CD4-positive, CD25-positive, alpha-beta regulatory T cell (primary cell): Measurements from ENCODE around the gene HLA-DMB. TPM values are rescaled to one million over a fixed set of nuclear protein-coding genes. Genes with fewer than 3 reads are reported as not detected.

Experiments
- ATAC-seq, 2 donors: fragments of 150-1000 bp; cut with Tn5 transposase; one replicate each; pipeline ENCODE4 v1.10.0; 2021; ENCODE audit warnings: low read depth in 2 of 2, moderate number of reproducible peaks in 2 of 2, moderate library complexity in 1 of 2
- DNase-seq, 3 donors: peaks; one replicate each; pipeline versions ENCODE4 v3.0.0 to v3.0.0-alpha.2; 2012 to 2022; ENCODE audit warnings: mixed read lengths in 1 of 3
- H3K27ac ChIP-seq: one replicate; pipeline ENCODE4 v1.7.0; 2013; ENCODE audit warnings: mild to moderate bottlenecking, low read length; ENCODE audit not compliant: insufficient read depth, poor library complexity, severe bottlenecking
- H3K27me3 ChIP-seq: one replicate; pipeline ENCODE4 v1.7.0; 2013; ENCODE audit warnings: low read length; ENCODE audit not compliant: control insufficient read depth, insufficient read depth
- H3K36me3 ChIP-seq: one replicate; pipeline ENCODE4 v1.7.0; 2013; ENCODE audit warnings: mild to moderate bottlenecking, low read length, moderate library complexity; ENCODE audit not compliant: control insufficient read depth, insufficient read depth
- H3K4me1 ChIP-seq: 2 replicates; pipeline ENCODE4 v1.7.0; 2013; ENCODE audit warnings: mild to moderate bottlenecking, low read length; ENCODE audit not compliant: insufficient read depth, control insufficient read depth, poor library complexity, severe bottlenecking
- H3K4me3 ChIP-seq: one replicate; pipeline ENCODE4 v1.7.0; 2013; ENCODE audit warnings: low read depth, mild to moderate bottlenecking, low read length, moderate library complexity
- H3K9me3 ChIP-seq, 2 experiments: 1 replicate in 1 of 2; 2 replicates in 1 of 2; pipeline ENCODE4 v1.7.0; 2013; ENCODE audit warnings: low read length in 2 of 2, mild to moderate bottlenecking in 1 of 2, moderate library complexity in 1 of 2; ENCODE audit not compliant: control insufficient read depth in 2 of 2
- H3K27ac Mint-ChIP-seq, 3 donors: one replicate each; pipeline ENCODE4 v1.8.0; 2020 to 2022; ENCODE audit warnings: mild to moderate bottlenecking in 3 of 3, mixed read lengths in 3 of 3, moderate library complexity in 2 of 3
- H3K27me3 Mint-ChIP-seq: one replicate; pipeline ENCODE4 v1.8.0; 2022; ENCODE audit warnings: mild to moderate bottlenecking, mixed read lengths
- H3K36me3 Mint-ChIP-seq: one replicate; pipeline ENCODE4 v1.8.0; 2020; ENCODE audit warnings: mixed read lengths
- H3K4me1 Mint-ChIP-seq, 4 donors: one replicate each; pipeline ENCODE4 v1.8.0; 2020 to 2022; ENCODE audit warnings: mixed read lengths in 4 of 4, mild to moderate bottlenecking in 1 of 4
- H3K4me3 Mint-ChIP-seq, 4 donors: one replicate each; pipeline ENCODE4 v1.8.0; 2020 to 2022; ENCODE audit warnings: mild to moderate bottlenecking in 4 of 4, mixed read lengths in 4 of 4, moderate library complexity in 3 of 4
- H3K9me3 Mint-ChIP-seq, 7 donors: one replicate each; pipeline ENCODE4 v1.8.0; 2020 to 2022; ENCODE audit warnings: mixed read lengths in 7 of 7, mild to moderate bottlenecking in 3 of 7, moderate library complexity in 2 of 7
- polyA plus RNA-seq, 4 donors: library from polyadenylated mRNA; unstranded; fragments of 300-500 nt; fragmentation: Illumina TruSeq; gene quantifications; one replicate each; pipeline ENCODE4 v1.2.3, GENCODE V29; 2021
- total RNA-seq: library from RNA; stranded (reverse); gene quantifications from one replicate; pipeline ENCODE4 v1.2.3, GENCODE V29; 2022

Gene HLA-DMB
- total RNA-seq (17.6 TPM), polyA plus RNA-seq (10 to 100 TPM; 12.8 to 44.2 (median 32.4) TPM)

DNA sequence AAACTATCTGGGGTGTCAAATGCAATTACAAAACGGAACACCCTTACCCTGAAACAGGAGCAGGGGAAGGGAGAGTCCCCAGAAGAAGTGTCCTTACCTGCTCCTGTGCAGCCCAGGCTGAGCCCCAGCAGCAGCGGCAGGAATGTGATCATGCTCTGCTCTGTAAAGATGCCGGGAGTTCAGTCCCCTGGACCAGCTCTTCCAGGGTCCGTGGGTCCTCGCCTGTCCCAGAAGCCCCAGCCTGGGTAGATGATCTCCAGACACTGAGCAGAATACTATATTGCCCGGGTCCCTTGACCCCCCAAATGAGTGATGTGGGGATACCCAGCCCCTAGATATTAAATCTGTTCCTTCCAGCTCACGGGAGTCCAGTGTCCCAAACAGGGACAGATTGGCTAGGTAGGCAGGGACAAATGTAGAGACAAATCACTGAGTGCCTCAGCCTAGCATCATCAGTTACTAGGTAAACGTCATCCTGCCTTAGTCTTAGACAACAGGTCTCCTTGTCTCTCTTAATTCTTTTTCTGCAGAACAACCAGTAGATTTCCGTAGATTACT lies at the start of gene HLA-DMB:
Gene HLA-DMB (minus strand): TSS at position 373 of the 558 bp plus-strand sequence. CDS start 221 bp downstream, at position 152.
- peak within 1 kb of the TSS; percentile 89 for H3K27ac ChIP-seq
- H3K27me3 ChIP-seq, result no peaks in the 10 kb centered on the region
- Mint-ChIP-seq H3K9me3 (no peaks in the 10 kb centered on the region), H3K27ac (peak within 1 kb of the TSS; percentile 92 to 96 (median 95)), H3K4me1 (peaks cover 17 to 62% (median 51%) of the 10 kb centered on the region in 4 donors), H3K4me3 (peak within 1 kb of the TSS; percentile 86 to 94 (median 94)), H3K27me3 (no peaks in the 10 kb centered on the region), H3K36me3 (peaks cover 16% of the 10 kb centered on the region)
- ATAC-seq (peak; percentile 80 to 83), DNase-seq (peak; percentile 59 to 89 (median 75))
- H3K36me3 ChIP-seq, result no peaks in the 10 kb centered on the region
- H3K4me3 ChIP-seq, result peak within 1 kb of the TSS; percentile 92
- H3K9me3 ChIP-seq, result no peaks in the 10 kb centered on the region
- peaks cover 60% of the 10 kb centered on the region for H3K4me1 ChIP-seq

DNA sequence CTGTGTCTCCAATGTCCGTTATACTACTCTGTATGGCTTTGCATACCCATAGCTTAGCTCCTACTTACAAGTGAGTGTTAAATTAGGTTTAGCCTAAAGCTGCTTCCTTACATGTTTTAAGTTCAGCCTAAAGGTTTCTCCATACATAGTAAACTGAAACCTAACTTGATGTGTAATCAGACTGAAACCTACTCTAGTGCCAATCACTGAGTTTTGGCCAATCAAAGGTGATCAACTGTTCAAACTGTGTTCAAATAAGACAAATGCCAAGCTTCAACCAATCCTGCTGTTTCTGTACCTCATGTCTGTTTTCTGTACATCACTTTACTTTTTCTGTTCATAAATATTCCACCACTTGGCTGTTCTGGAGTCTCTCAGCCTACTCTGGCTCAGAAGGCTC lies 48.5 kb upstream of the HLA-DMB start:
- no peak overlapping the region for H3K4me3 ChIP-seq
- H3K27ac ChIP-seq, result no peak overlapping the region
- Mint-ChIP-seq H3K4me3 (no peak overlapping the region), H3K27me3 (peaks cover 24% of the 10 kb centered on the region), H3K36me3 (no peaks in the 10 kb centered on the region), H3K4me1 (peaks cover 0 to 7% (median 5%) of the 10 kb centered on the region in 4 donors), H3K9me3 (no peaks in the 10 kb centered on the region), H3K27ac (peak overlapping the region in 1 of 3 donors; percentile 32)
- no peaks in the 10 kb centered on the region for H3K9me3 ChIP-seq
- H3K4me1 ChIP-seq, result peaks cover 4% of the 10 kb centered on the region
- ATAC-seq (no peak), DNase-seq (peak in 1 of 3 donors; percentile 44)
- no peaks in the 10 kb centered on the region for H3K36me3 ChIP-seq
- no peaks in the 10 kb centered on the region for H3K27me3 ChIP-seq

DNA sequence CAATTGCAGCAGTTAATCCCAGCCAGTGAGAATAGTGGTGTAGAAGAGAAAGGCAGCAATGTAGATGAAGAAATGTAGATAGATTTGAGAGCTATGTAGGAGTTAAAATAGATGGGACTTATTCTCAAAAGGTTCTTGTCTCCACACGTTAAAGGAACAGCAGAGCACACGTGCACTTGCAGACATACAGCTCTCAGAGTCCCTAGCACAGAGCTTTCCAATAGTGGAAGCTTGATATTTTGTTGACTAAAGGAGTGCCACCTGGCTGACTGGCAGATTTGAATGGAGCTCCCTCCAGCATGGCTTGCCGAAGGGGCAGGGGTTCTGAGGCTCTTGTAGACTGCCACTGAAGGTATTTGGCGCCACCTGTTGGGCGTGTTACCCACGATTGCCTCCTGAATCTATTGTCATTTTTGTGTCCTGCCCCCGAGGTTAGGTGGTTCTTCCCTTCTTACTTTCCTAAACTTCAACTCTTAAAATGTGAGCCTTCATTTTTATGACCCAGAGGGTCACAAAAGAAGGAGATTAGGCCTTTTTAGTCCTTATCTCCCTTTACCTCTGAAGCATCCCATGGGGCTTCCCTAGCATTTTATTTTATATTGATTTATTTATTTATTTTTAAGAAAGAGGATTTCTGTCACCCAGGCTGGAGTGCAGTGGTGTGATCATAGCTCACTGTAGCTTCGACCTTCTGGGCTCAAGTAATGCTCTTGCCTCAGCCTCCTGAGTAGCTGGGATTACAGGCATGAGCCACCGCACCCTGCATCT lies 44.0 kb upstream of the HLA-DMB start:
- peak; percentile 79 to 91 (median 86) for DNase-seq
- Mint-ChIP-seq H3K36me3 (peaks cover 11% of the 10 kb centered on the region), H3K9me3 (no peaks in the 10 kb centered on the region), H3K4me1 (peaks cover 6 to 33% (median 20%) of the 10 kb centered on the region in 4 donors), H3K27ac (peak overlapping the region in 1 of 3 donors; percentile 90), H3K4me3 (peak overlapping the region in 1 of 4 donors; percentile 5), H3K27me3 (peaks cover 6% of the 10 kb centered on the region)
- peaks cover 5% of the 10 kb centered on the region for H3K4me1 ChIP-seq
- peak; percentile 87 for ATAC-seq
- no peaks in the 10 kb centered on the region for H3K27me3 ChIP-seq
- no peak overlapping the region for H3K27ac ChIP-seq
- H3K9me3 ChIP-seq, result no peaks in the 10 kb centered on the region
- H3K4me3 ChIP-seq, result no peak overlapping the region
- H3K36me3 ChIP-seq, result peaks cover 21% of the 10 kb centered on the region

DNA sequence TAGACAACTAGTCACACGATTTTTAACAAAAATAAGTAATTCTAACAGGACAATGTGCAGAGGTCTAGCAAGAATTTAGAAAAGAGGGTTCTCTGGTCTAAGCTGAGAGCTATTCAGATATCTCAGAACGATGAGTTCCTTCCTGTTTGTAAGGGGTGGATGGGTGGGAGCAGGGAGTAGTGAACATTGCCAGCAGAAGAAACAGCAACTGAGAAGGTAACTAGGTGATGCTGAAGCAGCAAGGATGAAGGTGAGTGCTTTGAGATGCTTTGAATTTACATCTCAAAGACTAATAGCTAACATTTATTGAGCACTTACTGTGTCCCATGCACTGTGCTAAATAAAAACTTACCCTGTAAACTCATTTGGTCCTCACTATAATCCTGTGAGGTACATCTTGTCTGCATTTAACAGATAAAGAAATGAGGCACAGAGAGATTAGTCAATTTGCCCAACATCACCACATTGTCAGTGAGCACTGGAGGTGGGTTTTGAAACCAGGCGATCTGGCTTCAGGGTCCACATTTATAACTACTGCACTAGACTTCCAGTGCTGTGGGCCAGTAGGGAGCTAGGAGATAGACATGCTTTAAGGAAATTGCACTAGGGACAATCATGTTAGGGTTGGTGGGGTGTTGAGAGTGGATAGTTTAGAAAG lies 43.3 kb upstream of the HLA-DMB start:
- Mint-ChIP-seq H3K4me1 (peaks cover 6 to 33% (median 24%) of the 10 kb centered on the region in 4 donors), H3K27me3 (peaks cover 4% of the 10 kb centered on the region), H3K36me3 (peaks cover 14% of the 10 kb centered on the region), H3K4me3 (no peak overlapping the region), H3K9me3 (no peaks in the 10 kb centered on the region), H3K27ac (peak overlapping the region in 2 of 3 donors; percentile 56 to 90)
- Histone ChIP-seq H3K4me3 (no peak overlapping the region), H3K36me3 (peaks cover 28% of the 10 kb centered on the region), H3K27me3 (no peaks in the 10 kb centered on the region), H3K4me1 (peaks cover 5% of the 10 kb centered on the region), H3K27ac (no peak overlapping the region), H3K9me3 (no peaks in the 10 kb centered on the region)
- peak in 1 of 3 donors; percentile 25 for DNase-seq
- peak in 1 of 2 donors; percentile 4 for ATAC-seq

DNA sequence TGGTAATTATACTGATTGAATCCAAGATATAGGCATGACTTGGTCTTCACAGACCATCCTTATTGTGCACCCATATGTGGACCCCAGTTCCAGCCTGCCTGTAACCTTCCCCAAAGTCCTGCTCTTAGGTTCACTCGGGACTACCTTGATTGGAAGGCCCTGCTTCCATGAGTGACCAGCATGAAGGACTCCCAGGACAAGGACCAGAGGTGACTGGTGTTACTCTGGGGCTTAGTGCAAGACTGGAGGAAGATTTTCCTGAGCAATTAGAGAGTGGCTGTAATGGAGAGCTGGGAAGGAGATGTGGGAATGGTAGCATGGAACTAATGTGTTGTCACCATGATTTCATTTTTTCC lies 42.6 kb upstream of the HLA-DMB start:
- no peak overlapping the region for H3K4me3 Mint-ChIP-seq
- DNase-seq (no peak), ATAC-seq (no peak)
- Histone ChIP-seq H3K9me3 (no peaks in the 10 kb centered on the region), H3K4me1 (peaks cover 5% of the 10 kb centered on the region), H3K27ac (peak overlapping the region; percentile 41), H3K27me3 (no peaks in the 10 kb centered on the region), H3K4me3 (no peak overlapping the region), H3K36me3 (peaks cover 34% of the 10 kb centered on the region)
- peak overlapping the region in 1 of 3 donors; percentile 56 for H3K27ac Mint-ChIP-seq
- H3K4me1 Mint-ChIP-seq, result peaks cover 6 to 38% (median 28%) of the 10 kb centered on the region in 4 donors
- no peaks in the 10 kb centered on the region for H3K9me3 Mint-ChIP-seq
- H3K36me3 Mint-ChIP-seq, result peaks cover 20% of the 10 kb centered on the region
- H3K27me3 Mint-ChIP-seq, result peaks cover 4% of the 10 kb centered on the region

DNA sequence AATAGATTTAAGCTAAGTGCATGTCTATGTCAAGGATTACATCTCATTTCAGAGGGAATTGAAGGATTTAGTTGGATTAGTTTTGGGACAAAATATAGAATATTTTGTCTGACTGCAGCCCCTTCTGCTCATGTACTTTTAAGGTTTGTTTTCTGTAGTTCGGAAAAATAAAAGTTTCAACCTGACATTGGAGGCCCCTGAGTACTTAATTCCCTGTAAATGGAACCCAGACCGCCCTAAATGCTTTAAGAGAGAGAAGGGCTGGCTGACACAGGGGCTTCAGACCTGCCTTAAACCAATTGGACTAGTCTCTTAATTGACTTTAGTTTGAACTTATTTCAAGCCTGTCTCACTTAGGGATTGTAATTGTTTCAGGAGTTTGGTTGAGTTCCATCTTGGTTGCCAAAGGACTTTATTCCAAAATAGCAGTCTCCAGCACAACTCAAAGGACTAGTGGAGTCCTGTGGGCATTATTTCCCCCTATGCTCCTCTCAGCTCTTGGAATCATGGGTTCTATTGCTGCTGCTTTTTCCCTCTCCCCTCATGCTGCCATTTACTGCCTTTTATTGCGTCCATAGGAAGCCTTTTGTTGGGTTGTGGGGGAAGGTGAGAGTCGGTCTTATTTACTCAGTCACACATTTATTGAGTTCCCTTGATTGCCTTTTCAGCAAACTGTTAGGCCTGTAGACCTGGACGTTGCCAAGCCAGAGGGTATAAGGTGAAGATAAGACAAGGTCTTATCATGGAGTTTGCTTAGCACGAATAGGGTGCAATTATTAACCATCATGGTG lies 42.1 kb upstream of the HLA-DMB start:
- Histone ChIP-seq H3K9me3 (no peaks in the 10 kb centered on the region), H3K27me3 (no peaks in the 10 kb centered on the region), H3K4me1 (peaks cover 5% of the 10 kb centered on the region), H3K36me3 (peaks cover 40% of the 10 kb centered on the region), H3K27ac (peak overlapping the region; percentile 41), H3K4me3 (no peak overlapping the region)
- DNase-seq (no peak), ATAC-seq (no peak)
- Mint-ChIP-seq H3K4me1 (peaks cover 6 to 43% (median 31%) of the 10 kb centered on the region in 4 donors), H3K36me3 (peaks cover 26% of the 10 kb centered on the region), H3K4me3 (no peak overlapping the region), H3K27me3 (peaks cover 4% of the 10 kb centered on the region), H3K27ac (peak overlapping the region in 1 of 3 donors; percentile 56), H3K9me3 (no peaks in the 10 kb centered on the region)

DNA sequence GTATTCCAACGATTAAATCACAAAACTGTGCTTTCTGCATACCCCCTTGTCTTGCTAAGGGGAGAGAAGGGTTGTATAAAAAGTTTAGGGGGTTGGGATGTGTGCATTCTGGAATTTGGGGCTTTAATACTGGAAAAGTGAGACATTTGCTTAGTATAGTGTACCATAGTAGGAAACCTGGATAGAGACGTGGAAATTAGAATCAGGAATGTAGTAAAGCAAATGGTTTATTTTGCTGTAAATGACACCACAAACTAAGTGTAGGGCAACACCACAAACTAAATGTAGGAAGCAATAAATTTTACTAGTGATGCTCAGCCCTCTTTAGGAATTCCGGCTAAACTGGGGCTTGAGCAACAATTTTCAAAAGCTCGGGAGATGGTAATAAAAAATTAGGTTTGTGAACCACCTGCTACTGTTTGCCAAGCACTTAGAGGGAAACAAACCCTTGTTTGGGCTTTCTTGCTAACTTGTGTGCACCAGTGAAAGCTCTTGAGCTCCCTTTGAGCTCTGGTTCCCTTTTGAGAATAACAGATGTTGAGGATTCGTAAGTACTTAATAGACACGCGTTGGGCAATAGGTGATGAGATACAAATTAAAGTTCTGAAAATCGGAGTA lies 41.4 kb upstream of the HLA-DMB start:
- Mint-ChIP-seq H3K27ac (peak overlapping the region in 1 of 3 donors; percentile 91), H3K4me1 (peaks cover 6 to 50% (median 38%) of the 10 kb centered on the region in 4 donors), H3K4me3 (peak overlapping the region in 1 of 4 donors; percentile 37), H3K9me3 (no peaks in the 10 kb centered on the region), H3K36me3 (peaks cover 33% of the 10 kb centered on the region), H3K27me3 (peaks cover 1% of the 10 kb centered on the region)
- peaks cover 47% of the 10 kb centered on the region for H3K36me3 ChIP-seq
- H3K27ac ChIP-seq, result no peak overlapping the region
- no peaks in the 10 kb centered on the region for H3K9me3 ChIP-seq
- peaks cover 10% of the 10 kb centered on the region for H3K4me1 ChIP-seq
- DNase-seq (peak in 1 of 3 donors; percentile 20), ATAC-seq (no peak)
- no peak overlapping the region for H3K4me3 ChIP-seq
- no peaks in the 10 kb centered on the region for H3K27me3 ChIP-seq
